Measurements from ENCODE around the gene NKAIN4.
"Not testable (repeated sequence)": the region's sequence is repeated elsewhere in the genome, so short reads cannot be mapped to it uniquely, and the experiment has no call there.

NKAIN4 gene

GRCh38 chr20:63257629-63258028, 3.4 kb upstream of the NKAIN4 start:
- peaks cover 22% of the 10 kb centered on the region for H3K27me3 Mint-ChIP-seq
- H3K4me1 Mint-ChIP-seq, result peaks cover 6% of the 10 kb centered on the region
- H3K4me3 Mint-ChIP-seq, result no peak overlapping the region
- no peak overlapping the region for H3K27ac Mint-ChIP-seq
- H3K9me3 Mint-ChIP-seq, result no peaks in the 10 kb centered on the region
- no peaks in the 10 kb centered on the region for H3K36me3 Mint-ChIP-seq

- H3K9me3 Mint-ChIP-seq, result no peaks in the 10 kb centered on the region
- peaks cover 21% of the 10 kb centered on the region for H3K27me3 Mint-ChIP-seq
- H3K4me3 Mint-ChIP-seq, result no peak overlapping the region
- H3K4me1 Mint-ChIP-seq, result peaks cover 7% of the 10 kb centered on the region
- no peaks in the 10 kb centered on the region for H3K36me3 Mint-ChIP-seq
- H3K27ac Mint-ChIP-seq, result no peak overlapping the region
These were observed 2.7 kb upstream of the NKAIN4 start for GRCh38 chr20:63256954-63257353.

DNA sequence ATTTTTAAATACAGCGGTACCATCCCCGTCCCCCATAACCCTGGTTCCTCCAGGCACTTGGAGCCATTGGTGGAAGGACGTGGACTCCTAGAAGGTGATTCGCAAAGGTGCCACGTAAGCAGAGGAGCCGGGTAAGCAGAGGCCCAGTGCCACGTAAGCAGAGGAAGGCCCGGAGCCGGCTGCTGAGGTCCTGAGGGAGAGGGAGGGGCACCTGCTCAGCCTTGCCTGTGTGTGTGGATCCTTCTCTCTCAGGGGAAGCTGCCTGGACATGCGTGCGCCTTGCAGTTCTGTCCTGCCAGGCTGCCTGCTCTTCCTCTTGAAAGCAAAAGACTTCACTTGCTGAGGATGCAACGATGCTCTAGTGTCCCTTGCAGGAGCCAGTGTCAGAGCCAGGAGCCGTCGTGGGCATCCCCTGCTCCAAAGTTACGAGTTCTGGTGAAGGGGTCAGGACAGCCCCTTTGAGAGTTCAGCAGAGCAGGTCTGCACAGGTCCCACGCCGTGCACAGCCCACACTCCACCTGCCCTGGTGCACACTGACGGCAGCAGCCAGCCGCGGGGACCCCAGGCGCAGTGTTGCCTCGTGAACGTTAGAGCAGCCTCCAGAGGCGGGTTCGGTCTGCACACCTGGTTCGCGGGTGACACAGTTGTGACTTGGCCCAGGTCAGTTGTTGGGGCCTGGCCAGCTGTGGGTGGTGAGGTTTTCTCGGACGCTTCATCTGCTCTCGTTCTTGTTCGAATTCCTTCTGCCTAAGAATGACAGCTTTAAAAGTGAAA, 1.9 kb upstream of the NKAIN4 start:
- Mint-ChIP-seq H3K4me3 (no peak overlapping the region), H3K9me3 (no peaks in the 10 kb centered on the region), H3K4me1 (peaks cover 7% of the 10 kb centered on the region), H3K27ac (no peak overlapping the region), H3K36me3 (no peaks in the 10 kb centered on the region), H3K27me3 (peaks cover 19% of the 10 kb centered on the region)

- Mint-ChIP-seq H3K9me3 (no peaks in the 10 kb centered on the region), H3K4me3 (peak overlapping the region; percentile 65), H3K27ac (no peak overlapping the region), H3K4me1 (peaks cover 7% of the 10 kb centered on the region), H3K27me3 (peaks cover 19% of the 10 kb centered on the region), H3K36me3 (no peaks in the 10 kb centered on the region)
These were observed 532 bp upstream of the NKAIN4 start for GRCh38 chr20:63254606-63255384.

DNA sequence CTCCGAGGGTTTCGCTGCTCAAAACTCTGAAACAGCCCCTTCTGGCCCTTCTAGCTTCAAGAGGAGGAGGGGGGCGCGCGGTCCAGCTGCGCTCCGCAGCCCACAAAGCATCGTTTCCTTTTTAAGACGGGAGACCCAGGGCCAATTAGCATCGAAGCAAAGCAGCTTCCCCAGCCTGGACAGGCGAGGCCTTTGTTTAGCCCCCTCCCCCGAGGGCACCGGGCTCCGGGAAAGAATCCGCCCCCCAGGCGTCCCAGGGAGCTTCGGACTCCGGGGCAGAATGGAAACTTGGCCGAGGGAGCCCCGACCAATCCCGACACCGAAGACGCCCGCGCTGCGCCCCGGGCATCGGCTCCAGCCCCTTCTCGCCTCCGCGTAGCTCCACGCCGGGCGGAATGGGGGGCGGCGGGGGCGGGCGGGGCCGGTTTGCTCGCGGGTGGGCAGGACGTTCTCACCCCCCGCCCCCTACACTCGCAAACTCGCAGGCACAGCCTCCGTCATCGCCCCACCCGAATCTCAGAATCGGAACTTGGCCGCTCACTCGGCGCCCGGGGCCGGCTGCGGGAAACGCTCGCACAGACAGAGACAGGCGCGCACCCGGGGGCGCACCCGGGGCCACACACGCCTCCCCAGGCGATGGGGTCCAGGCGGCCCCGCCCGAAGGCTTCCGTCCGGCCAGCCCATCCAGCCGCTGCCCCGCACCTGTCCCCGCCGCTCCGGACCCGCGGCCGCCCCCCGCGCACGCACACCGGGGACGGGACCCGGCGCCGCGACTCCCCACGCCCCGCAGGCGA, 628 bp downstream of the NKAIN4 start:
- peaks cover 7% of the 10 kb centered on the region for H3K4me1 Mint-ChIP-seq
- H3K27me3 Mint-ChIP-seq, result peaks cover 23% of the 10 kb centered on the region
- no peaks in the 10 kb centered on the region for H3K36me3 Mint-ChIP-seq
- no peaks in the 10 kb centered on the region for H3K9me3 Mint-ChIP-seq
- H3K27ac Mint-ChIP-seq, result no peak overlapping the region
- H3K4me3 Mint-ChIP-seq, result no peak overlapping the region

DNA sequence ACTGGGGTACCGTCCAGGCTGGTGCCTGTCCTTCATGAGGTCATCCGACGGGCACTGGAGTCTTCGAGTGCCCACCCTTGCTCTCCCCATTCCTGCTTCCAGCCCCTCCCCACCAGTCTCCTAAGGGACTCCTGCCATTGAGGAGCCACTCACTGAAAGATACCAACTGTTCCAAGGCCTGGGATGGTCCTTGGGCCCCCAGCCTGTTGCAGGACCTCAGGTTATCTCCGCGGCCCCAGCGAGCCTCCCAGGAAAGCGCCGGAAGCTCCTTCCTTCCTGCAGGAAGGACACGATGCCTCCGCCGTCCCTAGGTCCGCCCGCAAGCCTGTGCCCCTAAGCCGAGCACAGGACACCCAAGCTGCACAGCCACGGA, 1.2 kb downstream of the NKAIN4 start:
- Mint-ChIP-seq H3K36me3 (no peaks in the 10 kb centered on the region), H3K4me1 (peaks cover 7% of the 10 kb centered on the region), H3K9me3 (no peaks in the 10 kb centered on the region), H3K27ac (no peak overlapping the region), H3K27me3 (peaks cover 28% of the 10 kb centered on the region), H3K4me3 (peak overlapping the region; percentile 60)

GRCh38 chr20:63252284-63252711, 2.0 kb downstream of the NKAIN4 start:
- H3K27me3 Mint-ChIP-seq, result peaks cover 26% of the 10 kb centered on the region
- peaks cover 7% of the 10 kb centered on the region for H3K4me1 Mint-ChIP-seq

DNA sequence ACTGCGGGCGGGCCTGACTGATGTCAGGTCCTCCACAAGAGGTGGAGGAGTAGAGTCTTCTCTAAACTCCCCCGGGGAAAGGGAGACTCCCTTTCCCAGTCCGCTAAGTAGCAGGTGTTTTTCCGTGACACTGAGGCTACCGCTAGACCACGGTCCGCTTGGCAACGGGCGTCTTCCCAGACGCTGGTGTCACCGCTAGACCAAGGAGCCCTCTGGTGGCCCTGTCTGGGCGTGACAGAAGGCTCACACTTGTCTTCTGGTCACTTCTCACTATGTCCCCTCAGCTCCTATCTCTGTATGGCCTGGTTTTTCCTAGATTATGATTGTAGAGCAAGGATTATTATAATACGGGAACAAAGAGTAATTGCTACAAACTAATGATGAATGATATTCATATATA, 2.9 kb downstream of the NKAIN4 start:
- not testable (repeated sequence) for H3K27ac Mint-ChIP-seq, H3K4me3 Mint-ChIP-seq, H3K9me3 Mint-ChIP-seq, H3K36me3 Mint-ChIP-seq, H3K4me1 Mint-ChIP-seq
- H3K27me3 Mint-ChIP-seq, result peaks cover 24% of the 10 kb centered on the region

More at GRCh38 chr20:63252284-63252711, 2.0 kb downstream of the NKAIN4 start:
- H3K36me3 Mint-ChIP-seq, result no peaks in the 10 kb centered on the region
- H3K27ac Mint-ChIP-seq, result no peak overlapping the region
- H3K4me3 Mint-ChIP-seq, result no peak overlapping the region
- H3K9me3 Mint-ChIP-seq, result no peaks in the 10 kb centered on the region

DNA sequence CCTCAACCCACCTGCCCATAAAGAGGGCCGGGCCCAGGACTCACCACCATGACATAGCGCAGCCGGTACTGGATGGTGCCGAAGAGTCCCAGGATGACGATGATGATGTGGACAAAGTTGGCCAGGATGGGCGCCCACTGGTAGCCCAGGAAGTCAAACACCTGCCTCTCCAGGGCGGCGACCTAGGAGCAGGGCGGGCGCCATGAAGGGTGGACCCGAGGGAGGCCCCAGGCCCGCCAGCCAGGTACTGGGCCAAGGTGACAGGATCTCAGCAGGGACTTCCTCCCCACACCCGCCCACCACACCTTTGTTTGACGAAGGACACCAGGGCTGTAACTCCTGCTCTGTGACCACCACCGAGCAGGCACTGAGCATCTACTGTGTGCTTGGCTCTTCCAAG, 4.4 kb downstream of the NKAIN4 start:
- Mint-ChIP-seq H3K27ac (no peak overlapping the region), H3K4me3 (no peak overlapping the region), H3K27me3 (peaks cover 17% of the 10 kb centered on the region), H3K4me1 (peaks cover 7% of the 10 kb centered on the region), H3K9me3 (no peaks in the 10 kb centered on the region), H3K36me3 (no peaks in the 10 kb centered on the region)

DNA sequence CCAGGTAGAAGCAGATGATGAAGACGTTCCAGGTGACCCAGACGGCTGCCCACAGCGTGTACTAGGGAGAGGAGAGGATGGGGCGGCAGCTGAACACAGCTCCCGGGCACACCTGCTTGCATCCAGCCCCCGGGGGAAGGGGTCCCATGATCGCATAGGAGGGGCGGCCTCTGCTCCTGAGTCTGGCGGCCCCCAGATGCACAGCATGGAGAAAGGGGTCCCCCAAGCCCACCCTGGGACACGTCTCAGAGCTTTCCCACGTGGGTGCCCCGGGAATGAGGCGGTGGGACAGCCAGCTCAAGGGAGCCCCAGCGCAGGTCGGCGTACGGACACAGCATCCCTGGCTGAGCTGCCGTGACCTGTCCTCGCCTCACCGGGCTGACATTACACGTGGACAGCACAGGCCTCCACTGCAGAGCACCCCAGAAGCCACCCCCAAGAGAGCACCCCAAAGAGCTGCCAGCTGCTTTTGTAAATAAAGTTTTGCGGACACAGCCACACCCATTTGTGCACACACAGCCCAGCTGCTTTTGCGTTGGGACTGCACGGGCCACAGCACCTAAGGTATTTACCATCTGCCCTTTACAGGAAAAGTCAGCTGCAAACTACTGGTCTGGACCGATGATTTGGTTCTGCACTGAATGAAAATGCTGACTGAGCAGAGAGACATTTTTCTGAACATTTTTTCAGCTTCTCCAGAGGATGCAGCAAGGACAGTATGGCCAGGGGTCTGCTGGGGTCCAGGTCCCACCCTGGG, 5.2 kb downstream of the NKAIN4 start:
- no peaks in the 10 kb centered on the region for H3K36me3 Mint-ChIP-seq
- no peaks in the 10 kb centered on the region for H3K9me3 Mint-ChIP-seq
- H3K4me3 Mint-ChIP-seq, result no peak overlapping the region
- peaks cover 7% of the 10 kb centered on the region for H3K4me1 Mint-ChIP-seq
- H3K27ac Mint-ChIP-seq, result no peak overlapping the region
- peaks cover 15% of the 10 kb centered on the region for H3K27me3 Mint-ChIP-seq

- H3K27ac Mint-ChIP-seq, result no peak overlapping the region
- peaks cover 2% of the 10 kb centered on the region for H3K4me1 Mint-ChIP-seq
- no peak overlapping the region for H3K4me3 Mint-ChIP-seq
- H3K27me3 Mint-ChIP-seq, result peaks cover 12% of the 10 kb centered on the region
- H3K36me3 Mint-ChIP-seq, result no peaks in the 10 kb centered on the region
- H3K9me3 Mint-ChIP-seq, result no peaks in the 10 kb centered on the region
These were observed 6.5 kb downstream of the NKAIN4 start for GRCh38 chr20:63247671-63248228.

GRCh38 chr20:63246490-63247288, 7.6 kb downstream of the NKAIN4 start:
- Mint-ChIP-seq H3K9me3 (no peaks in the 10 kb centered on the region), H3K4me3 (no peak overlapping the region), H3K36me3 (no peaks in the 10 kb centered on the region), H3K27ac (no peak overlapping the region), H3K4me1 (no peaks in the 10 kb centered on the region), H3K27me3 (peaks cover 10% of the 10 kb centered on the region)

- H3K27ac Mint-ChIP-seq, result no peak overlapping the region
- peaks cover 9% of the 10 kb centered on the region for H3K27me3 Mint-ChIP-seq
- no peaks in the 10 kb centered on the region for H3K9me3 Mint-ChIP-seq
- no peak overlapping the region for H3K4me3 Mint-ChIP-seq
- H3K36me3 Mint-ChIP-seq, result no peaks in the 10 kb centered on the region
- no peaks in the 10 kb centered on the region for H3K4me1 Mint-ChIP-seq
These were observed 9.8 kb downstream of the NKAIN4 start for GRCh38 chr20:63244468-63244867.

DNA sequence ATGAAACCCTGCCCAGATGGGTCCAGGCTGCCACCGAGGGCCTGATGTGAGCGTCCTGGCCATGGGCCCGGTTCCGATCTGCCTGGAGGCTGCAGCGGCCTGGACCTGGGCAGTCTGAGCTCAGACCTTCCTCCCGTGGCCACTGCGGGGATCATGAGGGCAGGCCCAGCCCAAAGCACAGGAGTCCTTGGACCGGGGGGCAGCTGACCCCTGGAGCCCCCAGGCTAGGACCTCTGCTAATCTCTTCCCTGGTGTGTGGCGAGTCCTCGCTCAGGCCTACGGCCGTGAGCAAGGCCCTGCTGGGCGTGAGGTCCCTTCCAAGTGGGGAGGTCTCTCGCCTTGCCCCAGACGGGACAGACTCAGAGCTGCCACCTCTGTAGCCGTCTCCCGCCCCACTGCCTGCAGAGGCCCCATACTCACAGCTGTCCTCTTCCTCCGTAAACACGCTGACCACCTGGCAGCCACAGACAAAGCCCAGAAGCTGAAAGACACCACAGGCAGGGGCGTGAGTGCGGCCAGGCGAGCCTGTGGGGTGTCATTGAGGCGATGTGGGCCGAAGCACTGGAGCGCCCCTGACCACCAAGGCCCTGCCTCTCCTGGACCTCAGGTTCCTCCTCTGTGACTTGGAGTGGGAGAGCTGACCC, 10.5 kb downstream of the NKAIN4 start:
- peaks cover 7% of the 10 kb centered on the region for H3K27me3 Mint-ChIP-seq
- no peaks in the 10 kb centered on the region for H3K9me3 Mint-ChIP-seq
- H3K27ac Mint-ChIP-seq, result no peak overlapping the region
- H3K4me3 Mint-ChIP-seq, result no peak overlapping the region
- no peaks in the 10 kb centered on the region for H3K4me1 Mint-ChIP-seq
- no peaks in the 10 kb centered on the region for H3K36me3 Mint-ChIP-seq

Measured in activated naive CD4-positive, alpha-beta T cell treated with anti-CD3 and anti-CD28 coated beads, Interleukin-2, amount 50 U/mL, for 24 hours (primary cell).